NCI-H1694 treated with DMSO at 0.1 percent for 48 hours (cell line): ENCODE measurements around the gene KIF21B.
"Not testable (repeated sequence)": the region's sequence is repeated elsewhere in the genome, so short reads cannot be mapped to it uniquely, and the experiment has no call there.

Experiments used
- DNase-seq: peaks from one replicate; lab custom pipeline; 2025; lab: John Stamatoyannopoulos, UW

Gene KIF21B

DNA sequence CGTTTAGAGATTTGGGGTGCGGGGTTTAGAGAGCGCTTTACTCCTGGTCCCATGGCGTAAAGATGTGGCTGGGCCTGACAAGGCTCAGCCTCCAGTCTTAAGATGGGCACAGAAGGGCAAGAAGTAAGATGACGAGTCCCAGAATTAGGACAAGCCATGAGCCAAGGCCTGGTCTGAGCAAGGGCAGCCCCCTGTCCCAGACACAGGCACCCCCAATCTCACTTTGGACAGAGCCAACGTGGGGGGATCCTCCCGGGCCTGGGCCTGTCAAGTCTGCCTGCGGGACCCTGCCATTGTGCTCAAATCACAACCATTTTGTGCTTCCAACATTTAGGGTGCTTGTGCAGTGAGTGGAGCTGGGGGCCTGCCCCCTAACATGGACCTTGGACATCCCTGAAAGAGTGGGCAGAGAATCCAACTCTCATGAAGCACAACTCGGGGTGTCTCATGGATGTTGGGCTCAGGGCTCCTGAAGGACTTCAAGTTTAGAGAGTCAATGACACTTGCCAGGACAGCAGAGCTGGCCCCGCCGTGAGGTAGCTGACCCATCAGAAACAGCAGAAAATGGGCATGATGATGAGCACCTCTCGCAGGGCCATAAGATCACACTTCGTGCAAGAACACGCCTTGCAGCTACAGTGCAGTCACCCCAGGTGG lies 52.6 kb downstream of the KIF21B start:
- no peak for DNase-seq

DNA sequence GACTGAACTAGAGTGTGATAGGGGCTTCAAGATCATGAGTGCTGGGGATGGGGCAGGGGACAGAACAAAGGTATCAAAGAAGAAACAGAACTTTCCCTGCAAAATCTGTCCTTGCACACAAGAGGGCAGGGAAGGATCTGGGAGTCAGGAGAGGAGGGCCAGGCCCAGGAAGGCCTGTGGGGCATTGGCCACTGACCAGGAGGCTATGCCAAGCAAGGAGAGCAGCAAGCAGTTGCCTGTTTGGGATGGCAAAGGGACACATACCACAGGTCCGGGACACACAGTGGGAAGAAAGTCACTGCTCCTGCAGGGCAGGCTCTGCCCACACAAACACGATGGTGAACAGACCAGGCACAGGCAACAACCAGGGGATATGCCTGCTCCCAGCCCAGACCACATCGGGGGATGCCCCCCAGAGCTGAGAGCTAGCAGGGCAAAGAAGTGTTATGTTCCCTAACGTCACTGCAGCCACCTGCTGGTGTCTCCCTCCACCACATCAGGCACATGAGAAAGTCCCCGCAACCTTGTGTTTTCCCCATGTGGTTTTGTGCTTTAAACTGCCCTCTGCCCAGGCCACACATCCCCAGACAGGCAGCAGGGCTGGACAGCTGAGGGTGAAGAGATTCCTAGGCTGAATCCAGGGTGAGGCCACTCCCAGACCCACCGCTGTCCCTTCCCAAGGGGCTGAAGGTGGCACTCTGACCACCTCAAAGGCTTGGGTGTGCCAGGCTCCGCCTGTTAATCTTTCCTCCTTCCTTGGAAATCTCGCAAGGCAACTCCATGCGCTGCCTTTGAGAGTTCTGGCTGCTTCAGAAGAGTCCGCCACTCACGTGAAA lies 53.6 kb downstream of the KIF21B start:
- DNase-seq = no peak

DNA sequence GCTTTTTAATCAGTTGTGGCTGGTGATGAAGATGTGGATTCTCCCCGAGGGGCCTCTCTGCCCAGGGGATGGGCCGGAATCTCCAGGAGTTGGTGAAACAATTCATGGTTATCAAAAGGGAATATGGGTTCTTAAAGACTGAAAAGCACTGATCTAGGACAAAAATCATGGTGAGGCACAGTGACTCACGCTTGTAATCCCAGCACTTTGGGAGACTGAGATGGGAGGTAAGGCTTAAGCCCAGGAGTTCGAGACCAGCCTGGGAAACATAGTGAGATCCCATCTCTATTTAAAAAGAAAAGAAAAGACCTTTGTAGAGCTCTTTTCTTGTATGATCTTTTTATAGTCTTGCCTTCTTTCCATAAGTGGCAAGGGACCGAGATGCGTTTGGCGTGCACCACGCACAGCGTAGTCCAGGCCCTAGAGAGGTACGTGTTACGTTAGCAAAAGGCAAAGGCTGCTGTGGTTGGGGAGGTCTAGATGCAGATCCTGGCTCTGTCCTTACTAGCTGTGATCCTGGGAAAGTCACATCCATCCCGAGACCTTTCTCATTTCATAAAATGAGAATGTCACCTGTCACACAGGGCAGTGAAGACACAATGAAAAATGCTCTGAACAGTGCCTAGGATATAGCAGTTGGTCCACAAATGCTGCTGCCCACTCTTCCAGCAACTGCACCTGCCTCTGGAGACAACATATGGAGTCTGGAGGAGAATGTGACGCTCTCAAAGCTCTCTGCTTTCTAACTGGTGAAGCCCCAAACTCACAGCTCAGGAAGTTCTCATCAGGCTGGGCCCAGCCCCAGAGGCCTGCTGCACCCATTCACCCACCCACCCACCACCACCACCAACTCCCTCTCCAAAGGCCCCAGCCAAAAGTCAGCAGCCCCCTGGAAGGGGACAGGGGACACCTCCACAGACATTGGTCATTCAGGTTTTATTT lies 54.8 kb downstream of the KIF21B start:
- no peak for DNase-seq

DNA sequence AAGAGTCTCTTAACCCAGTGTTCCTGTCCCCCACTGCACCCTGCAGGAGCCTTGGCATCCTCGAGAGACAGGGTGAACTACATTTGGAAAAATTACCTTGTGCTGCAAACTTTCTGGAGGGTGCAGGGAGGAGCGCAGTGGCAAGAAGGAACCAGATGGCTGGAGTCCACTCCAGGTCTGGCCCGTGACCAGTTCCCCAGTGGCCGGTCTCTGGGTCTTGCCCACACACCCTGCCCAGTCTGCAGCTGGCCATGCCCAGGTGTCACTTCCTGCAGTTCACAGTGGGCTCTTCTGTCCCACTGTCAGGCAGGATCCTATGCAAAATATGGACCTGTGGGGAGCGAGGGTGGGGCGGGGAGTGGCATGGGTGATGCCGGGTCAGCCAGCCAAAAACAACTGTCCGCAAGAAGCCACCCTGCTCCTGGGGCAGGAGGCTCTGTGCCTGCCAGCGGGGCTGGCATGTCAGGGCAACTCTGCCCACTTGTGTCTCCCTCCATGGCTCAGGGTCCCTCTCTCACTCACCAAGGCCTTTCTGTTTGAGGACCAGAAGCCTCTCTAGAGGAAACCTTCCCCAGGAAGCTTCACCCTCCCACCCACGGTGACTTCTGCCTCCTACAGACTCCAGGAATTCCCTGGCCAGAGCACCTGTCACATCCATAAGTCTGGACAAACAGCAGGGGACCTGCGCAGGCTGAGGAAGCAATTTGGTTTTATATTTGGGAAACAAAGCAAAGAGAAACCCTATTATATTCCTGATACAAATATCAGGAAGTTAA lies 55.6 kb downstream of the KIF21B start:
- no peak for DNase-seq

DNA sequence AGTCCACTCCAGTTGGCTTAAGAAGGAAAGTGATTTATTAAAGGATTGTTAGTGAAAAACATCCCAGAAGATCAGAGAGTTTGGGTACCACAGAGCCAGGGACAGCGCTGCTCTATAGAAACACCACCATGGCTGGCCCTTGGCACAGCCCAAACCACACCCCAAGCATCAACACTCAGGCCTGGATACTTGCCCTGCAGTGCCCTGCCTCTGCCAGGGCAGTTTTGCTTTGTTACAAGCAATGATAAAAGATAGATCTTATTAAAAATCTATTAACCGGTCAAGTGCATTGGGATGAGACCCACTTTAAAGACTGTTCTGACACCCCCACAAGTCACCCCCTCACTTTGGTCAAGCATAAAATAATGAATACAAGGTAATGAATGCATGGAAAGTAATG lies 56.6 kb downstream of the KIF21B start:
- DNase-seq = no peak

DNA sequence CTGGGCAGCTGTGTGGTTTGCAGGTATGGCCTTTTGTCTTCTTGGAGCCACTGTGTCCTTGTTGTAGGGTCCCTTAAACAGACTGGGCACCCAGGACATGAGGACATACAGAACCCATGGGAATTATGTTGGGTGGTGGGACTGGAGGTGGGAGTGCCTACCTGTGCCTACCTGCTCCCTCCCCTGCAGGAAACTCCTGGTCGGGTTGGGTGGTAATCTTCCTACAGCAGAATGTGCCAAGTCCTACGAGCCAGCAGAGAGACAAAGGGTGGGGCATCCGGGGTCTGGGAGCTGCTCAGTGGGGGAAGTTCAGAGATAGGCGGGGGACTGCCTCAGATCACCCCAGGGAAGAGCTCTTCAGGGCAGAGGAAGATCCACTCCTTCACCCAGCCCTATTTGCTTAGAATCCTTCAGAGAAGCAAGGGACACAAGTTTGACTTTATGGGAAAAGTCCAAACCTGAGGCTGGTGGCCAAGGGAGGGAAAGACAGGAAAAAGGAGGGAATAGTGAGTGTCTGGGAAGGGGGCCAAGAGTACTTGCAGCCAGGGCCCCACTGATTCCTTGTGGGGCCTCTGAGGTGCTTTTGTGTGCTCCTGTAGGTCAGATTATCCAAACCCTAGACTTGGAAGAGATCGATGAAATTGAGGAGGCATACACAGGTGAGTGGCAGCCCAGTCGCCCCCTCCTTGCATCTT lies 58.3 kb downstream of the KIF21B start:
- DNase-seq = no peak

DNA sequence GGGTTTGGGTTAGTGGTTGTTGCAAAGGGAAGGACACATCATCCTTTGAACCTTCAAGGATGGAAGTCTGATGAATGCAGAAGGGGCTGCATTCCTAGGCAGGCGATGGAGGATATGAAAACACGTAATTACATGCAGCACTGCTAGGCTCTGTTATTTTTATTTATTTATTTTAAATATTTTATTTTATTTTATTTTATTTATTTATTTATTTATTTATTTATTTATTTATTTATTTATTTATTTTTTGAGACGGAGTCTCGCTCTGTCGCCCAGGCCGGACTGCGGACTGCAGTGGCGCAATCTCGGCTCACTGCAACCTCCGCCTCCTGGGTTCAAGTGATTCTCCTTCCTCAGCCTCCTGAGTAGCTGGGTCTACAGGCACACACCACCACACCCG lies 59.6 kb downstream of the KIF21B start:
- DNase-seq = not testable (repeated sequence)

DNA sequence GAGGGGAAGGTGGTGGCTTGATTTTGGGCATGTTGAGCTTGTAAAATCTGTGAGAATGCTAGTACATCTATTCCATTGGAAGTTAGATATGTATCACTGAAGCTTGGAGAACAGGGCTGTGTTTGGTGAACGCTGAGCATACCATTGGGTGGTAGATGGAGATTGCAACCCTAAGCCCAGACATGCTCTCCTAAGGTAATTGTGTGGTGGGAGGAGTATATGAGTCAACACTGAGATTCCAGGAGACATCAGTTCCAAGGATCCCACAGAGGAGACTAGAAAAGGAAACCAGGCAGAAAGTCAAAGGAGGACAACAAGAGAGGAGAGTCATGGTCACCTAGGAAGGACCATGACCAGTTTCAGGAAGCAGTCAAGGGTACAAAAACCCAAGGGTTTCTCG lies 60.4 kb downstream of the KIF21B start:
- no peak for DNase-seq

DNA sequence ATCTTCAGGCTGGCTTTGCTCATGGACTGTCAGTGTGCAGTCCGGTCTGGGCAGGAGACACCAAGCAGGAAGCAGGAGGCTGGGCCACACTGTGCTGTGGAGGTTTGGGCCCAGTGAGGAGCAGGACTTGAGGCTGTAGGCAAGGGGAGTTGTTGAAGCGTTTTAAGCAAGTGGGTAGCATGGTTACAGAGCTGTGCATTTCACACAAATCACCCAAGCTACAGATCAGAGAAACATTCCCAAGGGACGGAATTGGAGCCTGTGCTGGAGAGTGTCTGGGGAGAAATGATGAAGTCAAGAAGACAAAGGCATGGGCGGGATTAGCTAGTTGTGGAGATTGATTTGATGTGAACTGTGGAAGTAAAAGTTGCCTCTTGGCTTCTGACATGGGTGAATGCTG lies 60.9 kb downstream of the KIF21B start:
- no peak for DNase-seq

DNA sequence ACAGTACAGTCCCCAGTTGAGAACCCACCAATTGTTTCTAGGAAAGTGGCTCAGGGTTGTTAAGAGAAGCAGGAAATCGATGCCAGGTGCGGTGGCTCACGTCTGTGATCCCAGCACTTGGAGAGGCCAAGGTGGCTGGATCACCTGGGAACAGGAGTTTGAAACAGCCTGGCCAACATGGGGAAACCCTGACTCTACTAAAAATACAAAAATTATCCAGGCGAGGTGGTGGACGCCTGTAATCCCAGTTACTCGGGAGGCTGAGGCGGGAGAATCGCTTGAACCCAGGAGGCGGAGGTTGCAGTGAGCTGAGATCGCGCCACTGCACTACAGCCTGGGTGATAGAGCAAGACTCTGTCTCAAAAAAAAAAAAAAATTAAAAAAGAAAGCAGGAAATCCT lies 61.4 kb downstream of the KIF21B start:
- DNase-seq = not testable (repeated sequence)

DNA sequence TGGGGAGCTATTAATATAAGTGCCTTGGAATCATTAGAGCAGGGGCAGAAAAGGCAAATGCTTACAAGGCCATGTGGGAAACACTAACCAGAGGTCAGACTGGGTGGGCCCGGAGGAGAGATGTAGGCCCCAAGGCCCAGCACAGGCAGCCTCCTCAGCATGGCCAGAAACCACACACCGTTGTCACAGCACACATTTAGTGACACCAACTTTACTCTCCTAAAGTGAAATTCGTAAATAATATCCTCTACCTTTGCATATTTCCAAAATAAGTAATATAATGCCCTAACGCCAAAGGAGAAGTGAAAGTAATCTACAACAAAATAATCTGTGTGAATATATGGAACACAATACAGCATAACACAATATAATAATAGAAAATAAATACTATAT lies 62.6 kb downstream of the KIF21B start:
- DNase-seq = no peak

DNA sequence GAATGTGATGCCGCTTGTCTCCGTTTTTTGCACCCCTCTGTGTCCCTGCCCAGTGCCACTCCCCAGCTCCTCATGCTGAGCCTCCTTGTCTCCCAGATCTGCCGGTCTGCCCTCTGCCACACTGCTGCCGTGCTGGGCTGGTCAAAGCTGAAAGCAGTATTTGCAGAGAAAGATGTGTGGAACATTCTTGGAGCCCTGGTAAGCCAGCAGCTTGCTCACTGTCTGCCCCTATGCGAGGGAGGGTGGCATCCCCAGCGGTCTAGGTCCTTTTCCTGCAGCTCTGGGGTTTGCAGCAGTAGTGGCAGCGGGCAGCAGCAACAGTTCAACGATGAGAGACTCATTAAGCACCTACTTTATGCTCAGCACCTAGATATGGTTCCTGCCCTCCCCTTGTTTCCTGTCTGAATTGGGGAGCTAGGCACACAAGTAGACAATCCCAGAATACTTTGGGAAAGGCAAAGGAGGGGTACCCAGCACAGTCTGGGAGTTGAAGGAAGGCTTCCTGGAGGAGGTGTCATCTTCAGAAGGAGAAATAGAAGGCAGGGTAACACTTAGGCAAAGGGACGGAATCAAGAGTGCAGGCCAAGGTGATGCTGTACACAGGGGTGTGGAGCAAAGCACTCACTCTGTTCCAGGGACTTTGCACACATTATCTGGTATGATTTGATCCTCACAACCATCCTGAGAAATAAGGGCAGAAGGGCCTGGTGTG lies 63.1 kb downstream of the KIF21B start:
- DNase-seq = no peak

DNA sequence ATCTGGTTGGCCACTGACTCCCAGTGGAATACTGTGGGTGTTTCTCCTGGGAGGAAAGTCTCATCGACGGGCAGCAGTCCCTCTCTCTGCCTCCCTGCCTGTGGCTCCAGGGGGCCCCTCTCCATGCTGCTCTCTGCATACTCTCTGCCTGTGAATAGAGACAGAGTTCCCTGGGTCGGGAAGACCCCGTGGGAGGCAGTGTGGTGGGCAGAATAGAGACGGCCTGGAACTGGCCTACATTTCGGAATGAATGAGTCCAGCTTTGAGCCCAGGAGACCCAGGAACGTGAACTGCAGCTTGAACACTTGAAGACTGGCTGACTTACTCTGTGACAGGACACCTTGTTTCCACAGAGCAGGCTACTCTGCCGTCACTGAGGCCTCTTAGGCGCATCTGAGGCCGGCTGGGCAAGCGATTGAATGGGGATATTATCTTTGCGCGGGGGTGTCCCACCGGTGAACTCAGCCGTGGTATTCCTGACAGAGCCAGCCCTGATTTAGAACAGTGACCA lies 64.0 kb downstream of the KIF21B start:
- no peak for DNase-seq

DNA sequence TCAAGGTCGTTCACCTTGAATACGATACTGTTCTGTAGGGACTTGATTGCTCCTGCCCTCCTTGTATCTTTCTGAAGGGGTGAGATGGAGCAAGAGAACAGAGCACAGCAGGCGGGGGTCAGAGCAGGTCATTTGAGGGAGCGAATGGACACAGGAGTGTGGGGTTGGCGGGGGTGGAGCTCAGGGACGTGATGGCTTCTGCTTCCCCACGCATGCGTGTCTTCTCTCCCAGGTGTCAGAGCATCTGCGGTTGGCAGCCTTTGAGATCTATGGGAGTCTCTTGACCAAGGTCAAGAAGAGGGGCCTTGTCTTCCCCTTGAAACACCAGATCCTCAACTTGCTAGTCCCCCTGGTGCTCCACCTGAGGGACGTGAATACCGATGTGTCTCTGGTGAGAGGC lies 64.9 kb downstream of the KIF21B start:
- no peak for DNase-seq

DNA sequence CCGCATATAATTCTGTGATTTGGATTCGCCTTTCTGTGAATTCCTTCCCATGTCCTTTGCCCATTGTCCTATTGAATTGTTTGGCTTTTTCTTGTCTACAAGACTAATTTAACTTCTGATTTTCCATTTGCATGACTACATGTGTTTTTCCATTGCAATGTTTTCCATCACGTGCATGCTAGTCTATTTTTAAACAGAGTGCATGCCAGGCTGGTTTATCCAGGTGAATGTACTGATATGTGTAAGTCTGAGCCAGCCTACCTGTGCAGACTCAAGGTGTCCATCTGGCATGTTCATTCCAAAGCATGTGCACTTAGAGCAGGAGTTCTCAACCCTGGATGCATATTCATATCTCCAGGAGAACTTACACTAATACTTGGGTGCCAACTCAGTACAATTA lies 69.1 kb downstream of the KIF21B start:
- DNase-seq = no peak

DNA sequence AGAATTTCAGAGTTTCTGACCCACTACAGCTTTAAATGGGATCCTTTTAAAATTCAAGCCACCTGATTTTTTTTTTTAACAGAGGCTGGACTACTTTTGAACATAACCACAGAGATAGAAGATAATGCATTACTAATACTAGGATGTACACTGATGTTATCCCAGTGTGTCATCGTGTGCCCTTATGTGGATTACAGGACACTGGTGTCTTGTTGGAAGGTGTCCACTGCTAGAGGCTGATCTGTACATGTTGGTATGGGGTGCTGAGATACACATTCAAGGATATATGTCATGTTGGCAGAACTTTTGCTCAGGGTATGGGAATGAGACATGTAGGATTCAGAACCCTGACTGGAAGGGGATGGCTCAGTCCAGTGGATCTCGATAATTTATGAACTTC lies 72.5 kb downstream of the KIF21B start:
- no peak for DNase-seq

DNA sequence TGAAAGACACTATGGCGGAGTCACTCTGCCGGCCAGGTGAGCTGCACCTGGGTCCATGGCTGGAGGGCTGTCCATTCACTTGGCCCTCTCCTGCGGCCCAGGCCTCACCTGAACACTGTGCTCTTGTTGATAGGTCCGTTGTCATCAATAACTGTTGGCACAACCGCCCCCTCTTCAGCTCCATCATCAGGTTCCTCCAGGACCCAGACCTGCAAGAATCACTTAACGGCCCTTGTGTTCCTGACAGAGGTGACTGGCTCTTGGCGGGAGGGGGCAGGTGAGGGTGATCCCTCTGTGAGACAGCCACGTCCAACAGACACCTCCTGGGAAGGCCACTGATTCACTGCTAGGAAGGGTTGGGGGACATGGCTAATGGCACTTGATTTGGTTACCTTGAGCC lies 73.9 kb downstream of the KIF21B start:
- no peak for DNase-seq

DNA sequence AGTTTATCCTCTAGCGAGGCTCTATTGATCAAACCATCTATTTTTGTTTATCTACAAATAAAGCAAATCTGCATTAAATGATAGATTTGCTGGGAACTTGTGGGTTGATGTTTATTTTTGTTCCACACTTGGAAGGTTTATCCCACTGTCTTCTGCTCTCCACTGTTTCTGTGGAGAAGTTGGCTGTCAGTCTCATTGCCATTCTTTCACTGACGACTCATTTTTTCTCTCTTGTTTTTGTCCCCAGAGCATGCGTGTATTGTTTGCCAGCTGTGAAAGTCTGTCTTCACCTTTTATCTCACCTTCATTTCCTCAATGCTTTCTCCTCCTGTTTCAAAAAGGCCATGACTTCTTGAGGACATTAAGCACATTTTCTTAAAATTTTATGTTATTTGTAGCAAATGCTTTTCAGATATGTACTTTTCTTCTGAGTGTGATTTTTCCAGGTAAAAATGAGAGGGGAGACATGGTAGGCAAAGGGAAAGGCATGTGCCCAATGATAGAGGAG lies 76.4 kb downstream of the KIF21B start:
- no peak for DNase-seq

DNA sequence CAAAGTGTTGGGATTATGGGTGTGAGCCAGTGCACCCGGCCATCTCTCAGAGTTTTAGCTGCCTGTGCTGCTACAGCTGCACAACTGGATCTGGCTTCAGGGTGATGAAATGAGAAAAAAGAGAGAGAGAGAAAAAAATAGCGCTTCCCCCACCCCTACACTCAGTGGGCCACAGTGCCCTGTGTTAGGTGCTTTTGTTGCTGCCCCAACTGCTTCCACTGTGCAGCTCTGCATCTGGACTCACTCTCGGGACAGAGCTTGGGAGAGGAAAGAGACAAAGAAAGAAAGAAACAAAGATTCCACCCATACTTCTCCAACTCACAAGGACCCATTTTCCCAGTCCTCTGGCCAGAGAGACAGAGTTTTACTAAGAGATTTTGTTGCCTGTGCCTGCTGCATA lies 78.4 kb downstream of the KIF21B start:
- no peak for DNase-seq

DNA sequence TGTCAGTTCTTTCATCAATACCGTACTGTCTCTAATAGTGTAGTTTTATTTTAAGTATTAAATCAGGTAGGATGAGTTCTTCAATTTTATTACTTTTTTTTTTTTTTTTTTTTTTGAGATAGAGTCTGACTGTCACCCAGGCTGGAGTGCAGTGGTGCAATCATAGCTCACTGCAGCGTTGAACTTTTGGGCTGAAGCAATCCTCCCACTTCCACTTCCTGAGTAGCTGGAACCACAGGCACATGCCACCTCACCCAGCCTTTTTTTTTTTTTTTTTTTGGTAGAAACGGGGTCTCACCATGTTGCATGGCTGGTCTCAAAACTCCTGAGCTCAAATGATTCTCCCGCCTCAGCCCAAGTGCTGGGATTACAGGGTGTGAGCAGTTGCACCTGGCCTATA lies 84.6 kb downstream of the KIF21B start:
- no peak for DNase-seq
